Stimulated activated CD4-positive, alpha-beta T cell treated with anti-CD3 and anti-CD28 coated beads, Interleukin-15, amount 100 ng/mL, for 24 hours (primary cell): ENCODE results near the gene ZNF688.
"Not testable (repeated sequence)": the region's sequence is repeated elsewhere in the genome, so short reads cannot be mapped to it uniquely, and the experiment has no call there.

ENCODE experiments used
- DNase-seq: peaks from one replicate; pipeline ENCODE4 v3.0.0-alpha.2; 2020

ZNF688 gene

GRCh38 chr16:30532285-30533145 lies 39.0 kb downstream of the ZNF688 start:
- DNase-seq, result no peak

- DNase-seq, result no peak
Measured at GRCh38 chr16:30530163-30531037, 41.1 kb downstream of the ZNF688 start.

GRCh38 chr16:30528799-30529457 lies 42.6 kb downstream of the ZNF688 start:
- no peak for DNase-seq

GRCh38 chr16:30527635-30528178 lies 43.8 kb downstream of the ZNF688 start:
- no peak for DNase-seq

- peak; percentile 99 for DNase-seq
Measured at GRCh38 chr16:30526823-30527634, 44.5 kb downstream of the ZNF688 start.

- DNase-seq, result peak; percentile 53
Measured at GRCh38 chr16:30526137-30526822, 45.2 kb downstream of the ZNF688 start, which contains the start of gene ZNF768. TSS of gene ZNF768 (minus strand) at chr16:30526566. CDS start at chr16:30526413, 153 bp downstream.

GRCh38 chr16:30525844-30526136 lies 45.7 kb downstream of the ZNF688 start:
- DNase-seq, result no peak

- no peak for DNase-seq
Measured at GRCh38 chr16:30524575-30525568, 46.6 kb downstream of the ZNF688 start.

GRCh38 chr16:30523768-30524574 lies 47.5 kb downstream of the ZNF688 start:
- DNase-seq, result no peak

- DNase-seq, result not testable (repeated sequence)
Measured at GRCh38 chr16:30522702-30523463, 48.6 kb downstream of the ZNF688 start.

GRCh38 chr16:30521873-30522641 lies 49.5 kb downstream of the ZNF688 start:
- no peak for DNase-seq

GRCh38 chr16:30521476-30521872 lies 50.0 kb downstream of the ZNF688 start:
- no peak for DNase-seq
